Measurements from ENCODE around the gene ACER3.
"Not testable (repeated sequence)": the region's sequence is repeated elsewhere in the genome, so short reads cannot be mapped to it uniquely, and the experiment has no call there.

Gene ACER3

DNA sequence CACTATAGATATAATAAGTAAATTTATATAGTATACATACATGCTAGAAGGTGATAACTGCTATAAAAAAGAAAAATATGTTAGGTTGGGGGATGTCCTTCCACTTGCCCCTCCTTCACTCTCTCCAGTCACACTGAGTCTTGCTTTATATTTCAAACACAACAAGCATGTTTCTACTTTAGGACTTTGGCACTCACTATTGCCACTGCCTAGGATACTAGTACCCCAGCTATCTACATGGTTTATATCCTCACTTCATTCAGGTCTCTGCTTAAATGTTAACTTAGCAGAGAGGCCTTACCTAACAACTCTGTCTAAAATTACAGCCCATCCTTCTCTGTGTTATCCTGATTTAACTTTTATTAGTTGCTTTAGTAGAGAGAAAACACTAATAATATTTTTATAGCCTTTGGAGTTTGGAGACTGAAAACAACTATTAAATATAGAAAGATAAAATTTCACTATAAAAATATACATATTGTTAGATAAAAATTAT is 134.4 kb downstream of the ACER3 start:
- no peak for DNase-seq (ENCODE audit: low spot score)

DNA sequence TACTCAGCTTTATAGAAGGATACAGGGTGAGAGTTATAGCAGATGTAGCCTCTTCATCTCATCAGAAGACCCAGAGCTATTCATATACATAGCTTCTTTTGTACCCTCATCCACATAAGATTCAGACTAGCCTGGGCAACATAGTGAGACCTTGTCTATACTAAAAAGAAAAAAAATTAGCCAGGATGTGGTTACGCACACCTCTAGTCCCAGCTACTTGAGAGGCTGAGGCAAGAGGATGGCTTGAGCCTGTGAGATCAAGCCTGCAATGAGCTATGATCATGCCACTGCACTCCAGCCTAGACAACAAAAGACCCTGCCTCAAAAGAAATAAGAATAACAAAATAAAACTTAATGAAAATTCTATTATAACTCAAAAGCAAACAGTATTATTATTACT is 136.8 kb downstream of the ACER3 start:
- no peak for DNase-seq (ENCODE audit: low spot score)

DNA sequence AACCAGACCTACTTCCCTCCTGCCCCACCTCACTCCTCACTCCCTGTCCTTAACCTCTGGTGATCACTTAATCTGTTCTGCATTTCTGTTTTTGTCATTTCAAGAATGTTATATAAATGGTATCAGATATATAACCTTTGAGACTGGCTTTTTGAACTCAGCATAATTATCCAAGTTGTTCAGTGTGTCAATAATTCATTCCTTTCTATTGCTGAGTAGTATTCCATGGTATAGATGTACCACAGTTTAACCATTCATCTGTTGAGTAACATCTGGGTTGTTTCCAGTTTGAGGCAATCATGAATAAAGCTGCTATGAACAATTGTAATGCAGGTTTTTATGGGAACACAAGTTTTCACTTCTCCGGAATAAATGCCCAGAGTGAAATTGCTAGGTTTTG is 138.9 kb downstream of the ACER3 start:
- no peak for DNase-seq (ENCODE audit: low spot score)

DNA sequence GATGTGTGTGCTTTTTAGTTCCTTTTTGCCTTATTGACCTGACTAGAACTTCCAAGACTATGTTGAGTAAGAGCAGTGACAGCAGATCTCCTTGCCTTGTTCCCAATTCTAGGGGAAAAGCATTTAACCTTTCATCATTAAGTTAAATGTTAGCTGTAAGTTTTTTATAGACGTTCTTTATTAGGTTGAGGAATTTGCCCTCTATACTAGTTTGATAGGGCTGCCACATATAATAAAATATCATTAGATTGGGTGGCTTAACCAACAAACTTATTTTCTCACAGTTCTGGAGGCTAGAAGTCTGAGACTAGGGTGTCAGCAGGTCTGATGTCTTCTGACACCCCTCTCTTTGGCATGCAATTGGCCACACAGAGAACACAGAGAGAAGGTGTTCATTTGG is 140.9 kb downstream of the ACER3 start:
- no peak for DNase-seq (ENCODE audit: low spot score)

DNA sequence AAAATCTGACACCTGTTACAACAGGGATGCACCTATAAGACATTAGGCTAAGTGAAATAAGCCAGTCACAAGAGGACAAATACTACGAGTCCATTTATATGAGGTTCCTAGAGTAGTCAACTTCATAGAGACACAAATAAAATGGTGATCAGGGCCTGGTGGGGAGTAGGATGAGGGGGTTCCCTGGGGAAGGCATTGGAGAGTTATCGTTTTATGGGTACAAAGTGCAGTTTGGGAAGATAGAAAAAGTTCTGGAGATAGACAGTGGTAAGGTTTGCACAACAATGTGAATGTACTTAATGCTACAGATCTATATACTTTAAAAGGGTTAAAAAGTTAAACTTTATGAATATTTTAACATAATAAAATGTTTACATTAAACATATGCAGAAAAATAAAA is 142.1 kb downstream of the ACER3 start:
- no peak for DNase-seq (ENCODE audit: low spot score)

DNA sequence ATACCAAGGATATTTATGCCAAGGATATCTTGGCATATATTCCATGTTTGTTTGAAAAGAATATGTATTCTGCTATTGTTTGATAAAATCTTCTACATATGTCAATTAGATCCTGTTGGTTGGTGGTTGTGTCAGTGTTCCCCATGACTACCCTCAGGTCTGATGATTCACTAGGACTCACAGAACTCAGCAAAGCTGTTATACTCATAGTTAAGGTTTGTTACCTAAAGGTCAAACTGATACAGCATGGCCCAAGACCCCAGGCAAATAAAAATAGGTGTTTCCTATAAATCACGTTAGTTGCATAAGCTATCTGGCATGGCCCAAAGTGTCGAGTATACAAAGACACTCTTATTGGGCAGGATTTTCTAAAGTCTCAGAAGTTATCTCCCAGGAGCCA is 143.2 kb downstream of the ACER3 start:
- DNase-seq (ENCODE audit: low spot score): peak; percentile 55

DNA sequence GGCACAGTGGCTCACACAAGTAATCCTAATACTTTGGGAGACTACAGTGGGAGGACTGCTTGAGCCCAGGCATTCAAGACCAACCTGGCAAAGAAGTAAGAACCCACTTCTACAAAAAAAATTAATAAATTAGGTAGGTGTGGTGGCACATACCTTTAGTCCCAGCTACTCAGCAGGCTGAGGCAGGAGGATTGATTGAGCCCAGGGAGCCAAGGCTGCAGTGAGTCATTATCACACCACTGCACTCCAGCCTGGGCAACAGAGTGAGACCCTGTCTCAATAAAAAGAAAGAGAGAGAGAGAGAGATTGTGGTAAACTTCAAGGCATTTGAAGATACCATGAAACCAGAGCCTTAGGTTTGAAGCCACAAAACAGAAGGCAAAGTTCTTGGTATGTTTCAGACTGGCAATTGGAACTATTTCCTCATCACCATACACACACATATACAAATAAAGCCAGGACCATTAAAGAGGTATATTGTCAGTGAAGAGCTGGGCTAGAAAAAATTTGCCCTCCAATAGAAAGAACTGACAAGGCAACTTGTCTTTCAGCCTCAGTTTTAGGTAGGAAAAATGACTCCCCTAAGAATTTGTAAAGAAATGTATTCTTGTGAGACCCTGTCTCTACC is 148.9 kb downstream of the ACER3 start:
- DNase-seq (ENCODE audit: low spot score): no peak

DNA sequence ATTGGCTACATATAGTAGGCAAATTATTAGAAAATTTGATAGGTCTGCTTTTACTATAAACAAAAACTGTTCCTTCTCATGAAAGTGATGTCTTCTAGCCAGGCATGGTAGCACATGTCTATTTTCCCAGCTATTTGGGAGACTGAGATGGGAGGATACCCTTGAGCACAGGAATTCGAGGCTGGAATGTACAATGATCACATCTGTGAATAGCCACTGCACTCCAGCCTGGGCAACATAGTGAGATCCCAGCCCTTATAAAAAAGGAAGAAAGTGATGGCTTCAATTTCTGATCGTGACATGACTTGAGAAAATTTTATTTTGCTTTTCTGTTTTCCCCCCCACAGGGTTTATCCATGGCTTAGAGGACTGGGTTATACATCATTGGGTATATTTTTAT is 154.0 kb downstream of the ACER3 start:
- DNase-seq (ENCODE audit: low spot score): no peak

DNA sequence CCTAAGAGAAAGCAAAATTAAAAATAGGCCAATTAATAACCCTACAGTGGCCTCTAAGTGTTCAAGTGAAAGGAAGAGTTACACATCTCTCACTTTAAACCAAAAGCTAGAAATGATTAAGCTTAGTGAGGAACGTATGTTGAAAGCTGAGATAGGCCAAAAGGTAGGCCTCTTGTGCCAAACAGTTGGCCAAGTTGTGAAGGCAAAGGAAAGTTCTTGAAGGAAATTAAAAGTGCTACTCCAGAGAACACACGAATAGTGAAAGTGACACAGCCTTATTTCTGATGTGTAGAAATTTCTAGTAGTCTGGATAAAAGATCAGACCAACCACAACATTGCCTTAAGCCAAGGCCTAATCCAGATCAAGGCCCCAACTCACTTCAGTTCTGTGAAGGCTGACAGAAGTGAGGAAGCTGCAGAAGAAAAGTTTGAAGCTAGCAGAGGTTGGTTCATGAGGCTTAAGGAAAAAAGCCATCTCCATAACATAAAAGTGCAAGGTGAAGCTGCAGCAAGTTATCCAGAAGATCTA is 157.7 kb downstream of the ACER3 start:
- not testable (repeated sequence) for DNase-seq (ENCODE audit: low spot score)

DNA sequence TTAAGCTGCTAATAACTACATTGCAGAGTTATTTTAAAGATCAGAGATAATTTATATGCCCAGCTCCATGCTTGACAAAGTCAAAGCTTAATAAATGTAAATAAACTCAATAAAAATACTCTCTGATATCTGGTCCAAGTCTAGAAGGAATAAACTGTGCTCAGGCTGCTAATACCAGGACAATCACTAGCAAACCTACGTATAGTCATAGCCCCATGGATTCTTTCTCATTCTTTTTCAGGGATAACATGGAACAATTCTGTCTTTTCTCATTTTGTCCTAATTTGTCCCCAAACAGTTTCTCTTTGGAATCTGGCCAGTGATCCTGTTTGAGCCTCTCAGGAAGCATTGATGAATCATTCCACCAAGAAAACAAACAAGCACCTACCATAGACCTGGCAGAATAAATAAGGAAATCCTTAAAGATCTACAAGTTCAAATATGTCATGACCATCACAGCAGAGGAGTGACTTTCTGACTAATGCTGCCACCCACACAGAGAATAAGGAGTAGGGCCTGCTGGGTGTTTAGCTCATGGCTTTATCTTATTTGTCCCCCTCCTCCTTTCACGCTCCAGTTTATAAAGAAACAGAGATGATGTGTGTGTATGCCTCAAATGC is 159.4 kb downstream of the ACER3 start:
- peak; percentile 70 for DNase-seq (ENCODE audit: low spot score)

DNA sequence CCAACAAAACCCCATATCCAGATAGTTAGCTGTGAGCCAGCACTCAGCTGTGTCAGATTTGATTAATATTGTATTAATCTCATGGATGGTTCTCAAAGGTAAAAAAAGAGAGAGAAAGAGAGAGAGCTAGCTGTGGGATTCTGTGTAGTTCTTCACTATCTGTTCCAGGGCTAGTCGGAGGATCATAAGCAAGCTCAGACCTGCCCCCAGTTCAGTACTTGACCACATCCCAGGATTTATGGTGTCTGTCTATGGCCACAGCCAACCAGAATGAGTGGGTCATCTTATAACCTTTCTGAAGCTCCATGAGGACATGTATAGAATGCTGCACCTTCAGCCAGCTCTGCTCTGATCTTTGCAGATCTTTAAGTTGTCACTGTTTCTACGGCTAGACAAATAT is 160.0 kb downstream of the ACER3 start:
- DNase-seq (ENCODE audit: low spot score): no peak

DNA sequence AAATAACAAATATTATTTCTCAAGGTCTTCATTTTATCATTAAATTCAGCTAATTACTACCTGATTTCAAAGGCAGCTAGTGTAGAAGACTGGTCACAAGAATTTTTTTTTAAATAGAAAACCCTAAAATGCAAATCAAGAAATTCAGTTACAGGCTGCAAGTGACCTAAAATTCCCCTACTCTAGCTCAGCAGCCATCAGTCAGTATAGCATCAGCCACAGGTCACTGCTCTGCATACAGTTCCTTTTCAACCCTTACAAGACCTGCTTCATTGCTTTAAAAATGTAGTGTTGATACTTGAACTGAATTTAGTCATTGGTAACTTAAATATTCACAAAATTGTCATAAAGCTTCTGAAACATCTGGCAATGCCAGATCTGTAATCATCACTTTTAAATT is 164.0 kb downstream of the ACER3 start:
- no peak for DNase-seq (ENCODE audit: low spot score)

DNA sequence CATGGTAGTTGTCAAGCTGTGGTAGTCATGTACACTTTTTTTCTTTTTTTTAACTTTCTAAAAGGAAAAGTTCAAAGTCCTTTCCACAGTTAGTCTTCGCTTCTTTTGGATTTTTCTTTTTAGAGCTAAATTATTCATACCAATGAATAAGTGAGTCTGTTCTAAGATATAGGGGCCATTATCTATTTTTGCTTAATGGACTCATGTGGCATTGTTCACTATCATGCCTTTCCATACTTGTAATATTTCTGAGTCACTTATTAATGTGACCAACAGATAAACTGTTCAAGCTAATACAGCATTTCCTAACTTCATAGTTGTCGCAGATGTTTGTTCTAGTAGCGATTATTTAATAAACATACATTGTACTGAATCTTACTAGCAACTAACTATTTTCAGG is 165.5 kb downstream of the ACER3 start:
- DNase-seq (ENCODE audit: low spot score): no peak

DNA sequence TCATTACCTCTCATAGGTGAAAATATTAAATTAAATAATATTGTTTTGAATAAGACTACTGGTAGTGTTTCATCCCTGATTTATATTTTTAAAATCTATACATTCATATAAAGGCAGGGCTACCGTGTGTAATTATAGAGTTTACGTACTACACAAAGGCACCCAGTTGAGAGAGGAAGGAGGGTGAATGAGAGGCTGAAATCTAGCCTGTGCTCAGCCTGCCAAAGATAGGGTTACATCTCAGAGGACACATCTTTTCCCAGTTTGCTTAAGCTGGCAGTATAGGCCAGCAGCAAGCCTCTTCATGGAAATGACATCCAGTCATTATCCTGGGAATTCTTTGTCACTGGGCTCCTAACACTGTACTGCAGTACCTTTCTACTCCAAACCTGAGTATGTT is 166.0 kb downstream of the ACER3 start:
- DNase-seq (ENCODE audit: low spot score): no peak

DNA sequence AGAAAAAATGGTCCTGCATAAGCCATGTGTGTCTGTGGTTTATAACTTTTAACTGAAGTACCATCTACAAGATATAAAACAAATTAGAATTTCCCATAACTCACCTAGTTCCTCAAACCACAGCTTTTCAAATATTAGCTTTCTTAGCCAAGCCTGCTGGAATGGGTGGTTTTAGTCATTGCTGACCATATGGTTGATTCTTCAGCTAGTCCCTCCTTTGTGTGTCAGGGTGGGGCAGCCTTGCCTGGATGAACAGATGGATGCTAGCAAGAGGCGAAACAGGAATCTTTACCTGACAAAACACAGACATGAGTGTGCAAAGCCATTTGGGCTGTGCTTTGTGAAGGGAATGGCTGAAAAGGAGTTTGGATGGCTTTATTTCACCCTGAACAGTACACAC is 166.6 kb downstream of the ACER3 start:
- peak; percentile 54 for DNase-seq (ENCODE audit: low spot score)

DNA sequence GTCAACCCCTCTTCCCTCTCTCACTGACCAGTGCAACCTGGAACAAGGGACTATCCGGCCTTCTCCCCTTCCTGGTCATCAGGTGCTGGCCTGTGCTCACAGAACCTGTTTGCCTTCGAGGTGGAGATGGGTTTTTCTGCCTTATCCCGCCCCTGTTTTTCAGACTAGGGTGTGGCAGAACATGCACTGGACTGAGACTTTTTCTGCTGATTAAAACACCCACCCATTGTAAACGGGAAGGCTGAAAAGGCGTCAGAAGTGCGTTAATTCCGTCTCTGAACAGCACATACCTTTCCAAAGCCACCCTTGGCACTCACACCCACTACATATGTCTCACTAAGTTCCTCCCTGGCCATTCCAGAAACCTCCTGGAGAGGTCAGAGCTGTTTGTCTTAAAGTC is 169.1 kb downstream of the ACER3 start:
- DNase-seq (ENCODE audit: low spot score): no peak

DNA sequence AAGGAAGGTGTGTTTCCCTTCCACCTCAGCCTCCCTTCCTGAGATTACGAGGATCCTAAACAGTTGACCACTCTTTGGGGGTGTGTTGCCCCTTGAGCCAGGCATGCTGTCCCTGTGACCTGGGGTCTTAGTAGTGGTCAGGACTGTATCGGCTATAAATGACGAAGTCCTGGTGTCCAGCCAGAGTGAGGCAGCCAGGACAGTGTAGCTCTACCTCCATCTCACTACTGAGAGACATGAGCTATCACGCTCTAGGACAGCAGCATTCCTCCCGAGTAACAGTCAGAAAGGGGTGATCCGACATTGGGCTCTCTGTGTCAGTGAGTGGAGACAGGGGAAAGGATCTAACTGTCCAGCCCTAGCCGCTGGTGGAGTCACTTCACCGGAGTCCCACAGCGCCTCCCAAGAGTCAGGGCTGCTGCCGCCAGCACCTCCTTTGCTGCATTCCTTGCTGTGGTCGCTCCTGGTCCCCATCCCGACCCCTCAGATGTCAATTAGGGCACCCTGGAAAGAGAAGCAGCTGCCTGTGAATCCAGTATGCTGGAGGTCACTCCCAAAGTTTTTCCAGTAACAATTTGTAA is 170.2 kb downstream of the ACER3 start:
- DNase-seq (ENCODE audit: low spot score): no peak

DNA sequence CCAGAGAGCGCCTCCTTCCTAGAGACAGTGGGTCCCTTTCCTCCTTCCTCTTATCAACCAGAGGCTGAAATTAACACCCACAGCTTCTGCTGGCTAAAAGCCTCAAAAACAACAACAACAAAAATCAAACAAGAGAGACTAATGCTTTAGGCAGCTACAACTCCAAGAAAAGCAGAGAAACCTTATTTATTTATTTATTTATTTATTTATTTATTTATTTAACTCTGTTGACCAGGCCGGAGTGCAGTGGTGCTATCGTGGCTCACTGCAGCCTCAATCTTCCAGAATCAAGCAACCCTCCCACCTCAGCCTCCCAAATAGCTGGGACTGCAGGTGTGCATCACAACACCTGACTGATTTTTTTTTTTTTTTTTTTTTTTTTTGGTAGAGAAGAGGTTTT is 170.9 kb downstream of the ACER3 start:
- DNase-seq (ENCODE audit: low spot score): no peak

DNA sequence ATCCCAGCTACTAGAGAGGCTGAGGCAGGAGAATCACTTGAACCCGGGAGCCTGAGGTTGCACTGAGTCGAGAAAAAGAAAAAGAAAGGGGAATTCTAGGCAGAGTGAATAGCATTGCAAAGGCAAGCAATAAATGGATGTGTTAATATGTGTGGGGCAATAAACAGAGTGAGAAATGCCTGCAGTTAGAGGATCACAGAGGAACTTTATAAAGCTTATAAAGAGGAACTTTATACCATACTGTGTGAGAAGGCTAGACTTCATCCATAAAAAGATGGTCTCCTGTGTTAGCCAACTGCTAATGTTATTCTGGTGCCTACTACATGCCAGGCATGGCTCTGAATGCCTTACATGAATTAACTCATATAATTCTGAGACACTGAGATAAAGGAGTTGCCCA is 174.3 kb downstream of the ACER3 start:
- DNase-seq (ENCODE audit: low spot score): no peak

DNA sequence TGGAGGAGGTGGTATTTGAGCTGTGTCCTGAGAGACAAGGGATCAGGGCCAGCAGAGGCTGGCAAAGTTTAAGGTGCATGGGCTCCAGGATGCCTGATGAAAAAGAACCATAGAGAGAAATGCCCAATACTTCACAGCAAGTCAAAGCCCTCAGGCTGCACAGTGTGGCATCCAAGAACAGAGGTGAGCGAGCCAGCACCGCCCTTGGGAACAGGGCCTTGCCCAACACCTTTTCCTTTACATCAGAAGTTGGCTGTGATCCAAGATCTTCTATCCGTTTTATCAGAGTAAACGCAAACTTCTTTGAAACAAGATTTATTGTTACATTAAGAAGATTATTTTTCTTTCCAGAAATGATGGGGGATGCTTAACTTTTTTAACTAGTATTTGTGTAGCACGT is 174.9 kb downstream of the ACER3 start:
- DNase-seq (ENCODE audit: low spot score): no peak

DNA sequence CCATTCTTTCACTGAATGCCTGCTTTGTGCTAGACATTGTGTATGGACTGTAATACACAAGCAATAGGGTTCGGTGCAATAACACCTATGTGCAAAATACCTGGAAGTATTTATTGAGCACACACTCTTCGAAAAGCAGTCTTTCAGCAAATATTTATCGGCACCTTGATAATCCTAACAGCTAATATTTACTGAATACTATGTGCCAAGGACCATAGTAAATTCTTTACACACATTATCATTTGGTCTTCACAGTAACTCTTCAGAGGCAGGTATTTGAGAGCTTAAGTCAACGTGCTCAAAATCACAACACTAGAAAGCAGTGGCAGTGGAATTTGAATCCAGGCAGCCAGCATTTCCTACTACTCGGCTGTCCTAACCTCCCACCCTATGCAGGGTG is 175.7 kb downstream of the ACER3 start:
- no peak for DNase-seq (ENCODE audit: low spot score)

DNA sequence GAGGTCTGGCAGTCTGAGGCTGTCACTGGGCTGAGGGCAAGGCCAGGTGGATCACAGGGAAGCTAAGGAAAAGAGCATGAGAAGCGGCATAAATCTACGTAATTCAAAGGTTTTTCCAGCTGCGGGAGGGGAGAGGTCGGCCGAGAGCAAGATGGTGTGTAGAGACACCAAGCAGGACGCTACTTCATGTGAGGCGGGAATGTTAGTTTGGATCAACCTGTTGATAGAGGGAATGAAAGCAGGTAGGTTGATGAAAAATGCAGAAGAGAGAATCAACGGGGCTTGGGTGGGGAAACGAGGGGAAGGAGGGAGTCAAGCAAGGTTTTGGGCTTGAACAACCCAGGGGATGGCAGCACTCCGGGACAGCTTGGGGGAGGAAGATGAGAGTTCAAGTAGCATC is 176.3 kb downstream of the ACER3 start:
- DNase-seq (ENCODE audit: low spot score): no peak

DNA sequence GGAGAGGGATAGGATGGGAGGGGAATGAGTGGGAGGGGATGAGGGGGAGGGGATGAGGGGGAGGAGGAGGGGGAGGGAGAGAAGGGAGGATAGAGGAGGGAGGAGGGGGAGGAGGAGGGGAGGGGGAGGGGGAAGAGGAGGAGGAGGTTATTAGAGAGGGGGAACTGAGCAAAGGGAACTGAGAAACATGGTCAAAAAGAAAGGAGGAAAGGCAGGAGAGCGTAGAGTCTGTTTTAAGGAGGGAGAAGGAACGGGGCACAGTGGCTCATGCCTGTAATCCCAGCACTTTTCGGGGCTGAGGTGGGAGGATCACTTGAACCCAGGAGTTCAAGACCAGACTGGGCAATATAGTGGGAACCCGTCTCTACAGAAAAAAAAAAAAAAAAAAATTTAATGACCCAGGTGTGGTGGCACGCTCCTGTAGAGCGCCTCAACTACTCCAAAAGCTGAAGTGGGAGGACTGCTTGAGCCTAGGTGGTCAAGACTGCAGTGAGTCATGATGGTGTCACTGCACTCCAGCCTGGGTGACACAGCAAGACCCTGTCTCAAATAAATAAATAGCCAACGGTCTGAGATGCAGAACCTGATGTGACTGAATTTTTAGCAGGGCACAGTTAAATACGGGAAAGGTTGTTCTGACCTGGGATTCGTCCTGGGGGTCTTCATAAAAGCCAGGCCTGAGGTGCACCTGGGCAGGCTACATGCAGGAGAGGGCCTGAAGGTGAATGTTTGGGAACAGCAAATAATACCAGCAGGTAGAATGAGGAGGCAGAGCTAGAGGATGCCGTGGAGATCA is 177.5 kb downstream of the ACER3 start:
- DNase-seq (ENCODE audit: low spot score): peak; percentile 54

All from kidney tubule cell (primary cell).